Common myeloid progenitor, CD34-positive (primary cell): ENCODE measurements around the gene TENT5A.
"Not testable (repeated sequence)": the region's sequence is repeated elsewhere in the genome, so short reads cannot be mapped to it uniquely, and the experiment has no call there.

Source experiments
- CTCF ChIA-PET: fragments of 350-600 bp; sonication (Branson Sonifier 250); formaldehyde crosslinking; loops from one replicate; lab custom pipeline; 2021; ENCODE audit warnings: antibody characterized with exemption; lab: Charles Lee
- POLR2A ChIA-PET: fragments of 350-600 bp; sonication (Branson Sonifier 250); formaldehyde crosslinking; loops from one replicate; lab custom pipeline; 2021; ENCODE audit warnings: antibody characterized with exemption; lab: Charles Lee
- DNase-seq, 3 donors: peaks; one replicate each; pipeline versions ENCODE4 v3.0.0 to v3.0.0-alpha.2; 2013
- H3K27ac ChIP-seq, 2 experiments: 1 replicate in 1 of 2; 2 replicates in 1 of 2; pipeline ENCODE4 v1.7.0; 2013; ENCODE audit warnings: inconsistent platforms in 2 of 2, low read length in 2 of 2, mild to moderate bottlenecking in 2 of 2, low read depth in 1 of 2, moderate library complexity in 1 of 2; ENCODE audit not compliant: severe bottlenecking in 2 of 2, insufficient read depth in 1 of 2, poor library complexity in 1 of 2
- H3K27me3 ChIP-seq, 5 experiments: replicated peaks in 2 of 5; 1 replicate in 3 of 5; 2 replicates in 2 of 5; pipeline versions ENCODE4 v1.6.1 to v1.7.0; 2013; ENCODE audit warnings: low read length in 4 of 5, mild to moderate bottlenecking in 2 of 5, moderate library complexity in 2 of 5, inconsistent platforms in 1 of 5; ENCODE audit not compliant: insufficient read depth in 5 of 5, control insufficient read depth in 4 of 5
- H3K36me3 ChIP-seq, 4 experiments: 1 replicate in 2 of 4; 2 replicates in 2 of 4; pipeline versions ENCODE4 v1.6.1 to v1.7.0; 2013; ENCODE audit warnings: low read length in 3 of 4, control low read depth in 1 of 4, mild to moderate bottlenecking in 1 of 4; ENCODE audit not compliant: control insufficient read depth in 4 of 4, insufficient read depth in 4 of 4
- H3K4me1 ChIP-seq, 4 experiments: 1 replicate in 3 of 4; 2 replicates in 1 of 4; pipeline versions ENCODE4 v1.6.1 to v1.7.1; 2013; ENCODE audit warnings: low read length in 3 of 4, mild to moderate bottlenecking in 3 of 4, control low read depth in 1 of 4, inconsistent platforms in 1 of 4, moderate library complexity in 1 of 4; ENCODE audit not compliant: control insufficient read depth in 4 of 4, insufficient read depth in 4 of 4; ENCODE audit errors: control extremely low read depth in 1 of 4
- H3K4me3 ChIP-seq, 7 experiments: 1 replicate in 4 of 7; 2 replicates in 3 of 7; pipeline versions ENCODE4 v1.5.1 to v1.7.0; 2013; ENCODE audit warnings: mild to moderate bottlenecking in 7 of 7, low read length in 6 of 7, moderate library complexity in 6 of 7, inconsistent platforms in 2 of 7, low read depth in 2 of 7, control low read depth in 1 of 7; ENCODE audit not compliant: insufficient read depth in 4 of 7, control insufficient read depth in 1 of 7; ENCODE audit errors: extremely low read depth in 1 of 7
- H3K9me3 ChIP-seq, 5 experiments: 1 replicate in 4 of 5; 2 replicates in 1 of 5; pipeline versions ENCODE4 v1.6.1 to v1.7.1; 2013; ENCODE audit warnings: low read length in 4 of 5, mild to moderate bottlenecking in 2 of 5, inconsistent platforms in 1 of 5, low read depth in 1 of 5, moderate library complexity in 1 of 5; ENCODE audit not compliant: control insufficient read depth in 4 of 5, insufficient read depth in 2 of 5; ENCODE audit errors: control extremely low read depth in 1 of 5
- WGBS: methylation state at CpG from one replicate; pipeline ENCODE4 v1.1.5; 2013; ENCODE audit not compliant: insufficient coverage; 5-methylcytosine and 5-hydroxymethylcytosine counted together

TENT5A gene

DNA sequence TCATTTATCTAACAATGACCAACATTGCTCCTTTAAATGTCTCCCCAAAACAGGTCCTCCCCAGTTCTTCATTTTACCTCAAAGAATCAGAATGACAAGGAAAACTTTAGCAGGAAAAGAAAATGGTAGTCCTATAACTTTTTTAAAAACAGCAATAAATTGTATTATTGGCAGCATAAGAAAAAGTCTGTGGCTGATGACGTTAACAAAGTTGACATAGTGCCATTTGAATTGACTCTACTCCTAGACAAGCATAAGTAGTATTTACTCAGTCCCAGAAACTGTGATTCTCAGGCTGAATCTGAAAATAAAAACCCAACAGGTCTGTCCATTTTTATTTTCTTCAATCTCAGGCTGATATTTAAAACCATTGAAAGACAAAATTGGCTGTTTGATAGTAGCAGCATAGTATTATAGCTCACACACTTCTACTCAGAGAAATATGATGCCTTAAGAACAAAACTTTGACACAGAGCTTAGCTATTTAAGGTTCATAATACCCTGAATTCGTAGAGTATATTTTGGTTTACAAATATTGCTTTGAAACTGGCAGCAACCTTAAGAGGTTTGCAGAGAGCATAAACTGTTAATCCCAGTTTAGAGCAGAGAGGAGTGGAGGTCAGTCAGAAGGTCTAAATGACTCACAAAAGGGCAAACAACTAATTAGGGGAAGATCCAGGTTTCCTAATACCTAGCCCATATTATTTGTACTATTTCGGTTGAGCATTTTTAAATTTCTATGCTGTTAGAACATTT is 35.0 kb upstream of the TENT5A start:
- Histone ChIP-seq H3K27me3 (no peaks in the 10 kb centered on the region), H3K36me3 (no peaks in the 10 kb centered on the region), H3K4me3 (no peak overlapping the region), H3K9me3 (peaks cover 0 to 1% (median 0%) of the 10 kb centered on the region in 5 experiments), H3K4me1 (peaks cover 0 to 2% (median under 1%) of the 10 kb centered on the region in 4 experiments), H3K27ac (no peak overlapping the region)
- CTCF ChIA-PET: interaction anchor here (0.9 kb wide), 1 partner anchor 87 kb away, joined by 3 read pairs; no protein-coding TSS in a partner anchor
- no peak for DNase-seq
- POLR2A ChIA-PET: no interaction called here
- WGBS: 100% methylated on average over 2 of the region's 3 CpGs

DNA sequence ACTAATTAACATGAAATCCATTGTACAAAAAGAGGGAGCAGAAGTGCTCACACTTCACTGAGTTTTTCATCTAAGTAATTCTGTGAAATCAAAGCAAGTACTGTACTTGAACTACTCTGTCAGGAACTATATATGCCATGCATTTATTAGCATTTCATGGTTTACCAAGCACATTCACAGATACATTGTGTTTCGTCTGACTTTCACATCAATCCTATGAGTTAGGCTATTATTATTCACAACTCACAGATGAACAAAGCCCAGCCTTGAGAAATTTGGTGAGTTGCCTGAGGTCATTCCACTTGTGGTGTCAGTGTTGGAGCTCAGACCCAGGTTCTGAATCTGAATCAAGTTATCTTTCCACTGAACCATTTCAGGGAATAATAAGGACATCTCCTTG is 33.7 kb upstream of the TENT5A start:
- no peaks in the 10 kb centered on the region for H3K36me3 ChIP-seq
- H3K4me3 ChIP-seq: no peak overlapping the region
- POLR2A ChIA-PET: no interaction called here
- DNase-seq: no peak
- peaks cover 0 to 2% (median under 1%) of the 10 kb centered on the region in 4 experiments for H3K4me1 ChIP-seq
- H3K27ac ChIP-seq: no peak overlapping the region
- CTCF ChIA-PET: interaction anchor here (1.5 kb wide), 1 partner anchor 20 kb away, joined by 4 read pairs; no protein-coding TSS in a partner anchor
- peaks cover 0 to 3% (median 0%) of the 10 kb centered on the region in 5 experiments for H3K9me3 ChIP-seq
- H3K27me3 ChIP-seq: no peaks in the 10 kb centered on the region
- 100% methylated on average over 1 of the region's 1 CpG for WGBS

DNA sequence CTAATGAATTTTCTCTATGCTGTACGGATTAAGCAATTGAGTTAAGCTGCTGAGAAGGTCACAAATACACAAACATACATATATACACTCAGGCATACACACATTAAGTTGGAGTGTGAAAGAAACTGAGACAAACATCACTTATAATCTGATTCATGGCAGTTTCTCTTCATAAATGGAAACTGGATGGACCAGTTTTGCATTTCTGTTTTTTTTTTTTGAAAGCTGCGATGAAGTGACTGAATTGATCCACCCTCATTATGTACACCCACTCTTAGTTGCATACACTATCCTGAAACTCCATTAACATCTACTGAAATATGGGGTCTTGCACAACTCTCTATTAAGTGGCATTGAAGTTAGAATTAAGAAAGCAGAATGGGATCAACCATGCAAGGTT is 32.9 kb upstream of the TENT5A start:
- no CpG with 5 or more reads among the region's 2 CpGs for WGBS
- Histone ChIP-seq H3K9me3 (peaks cover 0 to 3% (median 0%) of the 10 kb centered on the region in 5 experiments), H3K27ac (no peak overlapping the region), H3K36me3 (no peaks in the 10 kb centered on the region), H3K4me3 (no peak overlapping the region), H3K27me3 (no peaks in the 10 kb centered on the region), H3K4me1 (peaks cover 0 to 2% (median under 1%) of the 10 kb centered on the region in 4 experiments)
- CTCF ChIA-PET: interaction anchor here (1.1 to 1.5 kb wide), 2 partner anchors 19 to 22 kb away, joined by 3 to 4 read pairs; no protein-coding TSS in a partner anchor
- no peak for DNase-seq
- POLR2A ChIA-PET: no interaction called here

DNA sequence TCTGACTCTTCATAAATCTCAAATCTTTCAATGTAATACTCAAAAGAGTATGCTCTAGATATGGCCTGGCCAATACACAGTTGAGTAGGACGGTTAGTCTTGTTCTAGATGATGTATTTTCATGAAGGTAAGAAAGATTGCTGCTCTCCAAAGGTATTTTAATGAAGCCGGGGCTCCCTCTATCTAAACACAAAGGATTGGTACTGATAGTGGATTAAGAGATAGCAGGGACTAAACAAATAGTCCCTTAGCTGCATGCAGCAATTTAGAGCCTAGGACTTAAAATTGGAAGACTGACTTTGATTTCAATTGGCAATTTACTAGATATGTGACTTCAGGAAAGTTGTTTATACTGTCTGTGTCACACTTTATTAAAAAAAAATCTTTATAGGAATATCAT is 31.4 kb upstream of the TENT5A start:
- H3K4me3 ChIP-seq: no peak overlapping the region
- peaks cover 0 to 3% (median 0%) of the 10 kb centered on the region in 5 experiments for H3K9me3 ChIP-seq
- ChIA-PET POLR2A (no interaction called here), CTCF (interaction anchor here (2.0 kb wide), 1 partner anchor 9 kb away, joined by 7 read pairs; no protein-coding TSS in a partner anchor)
- peaks cover 0 to 2% (median under 1%) of the 10 kb centered on the region in 4 experiments for H3K4me1 ChIP-seq
- no CpG with 5 or more reads among the region's 2 CpGs for WGBS
- no peaks in the 10 kb centered on the region for H3K27me3 ChIP-seq
- no peak overlapping the region for H3K27ac ChIP-seq
- no peaks in the 10 kb centered on the region for H3K36me3 ChIP-seq
- DNase-seq: no peak

DNA sequence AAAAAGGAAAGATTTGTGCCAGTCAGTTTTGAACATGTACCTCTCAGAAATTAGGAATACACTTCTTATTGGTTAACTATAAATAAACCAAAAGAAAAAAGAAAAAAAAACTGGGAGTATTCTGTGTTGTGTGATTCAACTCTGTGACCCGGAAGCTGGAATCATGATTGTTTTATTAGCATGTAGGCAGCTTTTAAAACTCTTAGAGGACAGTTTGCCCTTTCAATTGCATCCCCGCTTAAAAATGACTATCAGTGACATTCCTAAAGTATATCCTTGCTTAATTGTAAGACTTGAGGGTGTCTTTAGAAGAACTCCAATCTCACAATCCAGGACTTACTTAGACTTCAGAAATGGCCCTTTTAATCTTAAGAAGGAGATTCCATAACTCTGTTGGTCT is 29.1 kb upstream of the TENT5A start:
- Histone ChIP-seq H3K27me3 (no peaks in the 10 kb centered on the region), H3K4me3 (no peak overlapping the region), H3K9me3 (peaks cover 0 to 3% (median 0%) of the 10 kb centered on the region in 5 experiments), H3K27ac (no peak overlapping the region), H3K36me3 (no peaks in the 10 kb centered on the region), H3K4me1 (peaks cover 0 to 2% (median 0%) of the 10 kb centered on the region in 4 experiments)
- ChIA-PET CTCF (no interaction called here), POLR2A (no interaction called here)
- 100% methylated on average over 1 of the region's 2 CpGs for WGBS
- no peak for DNase-seq

DNA sequence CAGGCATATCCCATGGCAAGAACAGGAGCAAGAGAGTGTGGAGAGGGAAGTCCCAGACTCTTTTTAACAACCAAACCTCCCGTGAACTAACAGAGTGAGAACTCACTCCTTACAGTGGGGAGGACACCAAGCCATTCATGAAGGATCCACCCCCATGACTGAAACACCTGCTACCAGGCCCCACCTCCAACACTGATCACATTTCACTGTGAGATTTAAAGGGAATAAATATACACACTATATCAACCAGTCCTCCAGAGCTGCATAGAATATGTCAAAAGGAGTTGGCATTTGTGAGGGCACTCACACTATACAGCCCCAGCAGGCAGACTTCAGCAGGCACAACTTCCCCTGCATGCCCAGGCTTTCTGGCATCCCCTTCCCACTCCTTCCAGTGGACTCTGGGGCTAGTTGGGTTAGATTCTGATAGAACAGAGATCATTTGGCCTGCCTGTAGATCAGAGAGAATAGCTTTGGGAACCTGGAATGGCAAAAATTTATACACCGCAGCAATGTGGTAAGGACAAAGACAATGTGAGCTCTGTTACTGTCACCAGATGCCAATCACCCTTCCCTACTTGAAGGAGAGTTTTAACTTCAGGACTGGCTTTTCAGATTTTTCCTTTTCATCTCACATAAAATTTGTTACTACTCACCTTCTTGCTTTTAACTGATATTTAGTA is 25.2 kb upstream of the TENT5A start:
- ChIA-PET POLR2A (no interaction called here), CTCF (no interaction called here)
- H3K36me3 ChIP-seq: no peaks in the 10 kb centered on the region
- DNase-seq: no peak
- H3K27ac ChIP-seq: no peak overlapping the region
- H3K9me3 ChIP-seq: peaks cover 0 to 3% (median 0%) of the 10 kb centered on the region in 5 experiments
- H3K27me3 ChIP-seq: no peaks in the 10 kb centered on the region
- H3K4me1 ChIP-seq: peaks cover 0 to 10% (median 5%) of the 10 kb centered on the region in 4 experiments
- 100% methylated on average over 1 of the region's 2 CpGs for WGBS
- H3K4me3 ChIP-seq: no peak overlapping the region

DNA sequence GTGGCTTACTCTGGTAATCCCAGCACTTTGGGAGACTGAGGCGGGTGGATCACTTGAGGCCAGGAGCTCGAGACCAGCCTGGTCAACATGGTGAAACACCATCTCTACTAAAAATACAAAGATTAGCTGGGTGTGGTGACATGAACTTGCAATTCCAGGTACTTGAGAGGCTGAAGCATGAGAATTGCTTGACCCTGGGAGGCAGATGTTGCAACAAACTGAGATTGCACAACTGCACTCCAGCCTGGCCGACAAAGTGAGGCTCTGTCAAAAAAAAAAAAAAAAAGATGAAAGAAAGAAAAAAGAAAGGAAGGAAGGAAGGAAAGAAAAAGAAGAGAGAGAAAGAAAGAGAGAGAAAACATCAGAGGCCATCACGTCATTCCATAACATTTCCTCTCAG is 23.7 kb upstream of the TENT5A start:
- CTCF ChIA-PET: not testable (repeated sequence)

More for the DNA sequence above, 23.7 kb upstream of the TENT5A start:
- DNase-seq, H3K36me3 ChIP-seq, H3K27me3 ChIP-seq, H3K27ac ChIP-seq, H3K4me3 ChIP-seq, H3K9me3 ChIP-seq, POLR2A ChIA-PET: not testable (repeated sequence)
- WGBS: 93% methylated on average over 2 of the region's 4 CpGs
- H3K4me1 ChIP-seq: peaks cover 0 to 20% (median 11%) of the 10 kb centered on the region in 4 experiments
